ENCODE data around the gene RAPGEF5.

RAPGEF5 gene

GRCh38 chr7:22357311-22358175, 589 bp upstream of the RAPGEF5 start:
- no CpG with 5 or more reads among the region's 23 CpGs for WGBS (ENCODE audit: extremely low coverage, insufficient coverage, insufficient read length)
- Histone ChIP-seq H3K4me1 (ENCODE audit: control insufficient read depth in 1 of 2, insufficient read depth in 2 of 2, low read length in 2 of 2) (peaks cover 12 to 13% of the 10 kb centered on the region in 2 experiments), H3K36me3 (ENCODE audit: control insufficient read depth in 1 of 2, insufficient read depth in 2 of 2, low read length in 2 of 2) (no peaks in the 10 kb centered on the region), H3K79me1 (ENCODE audit: low read length) (peaks cover 2% of the 10 kb centered on the region), H3K9ac (ENCODE audit: low read length) (no peak overlapping the region), H3K4me3 (ENCODE audit: low read depth, low read length) (no peak overlapping the region), H3K4me2 (ENCODE audit: low read length) (peak overlapping the region; percentile 84), H4K91ac (ENCODE audit: low read depth, low read length) (no peak overlapping the region), H3K23ac (ENCODE audit: low read length) (no peak overlapping the region), H3K9me3 (ENCODE audit: insufficient read depth, low read depth, low read length) (no peaks in the 10 kb centered on the region), H3K4ac (ENCODE audit: low read depth, low read length) (no peak overlapping the region), H2AFZ (ENCODE audit: insufficient read depth, low read length, poor library complexity) (no peak overlapping the region), H4K12ac (ENCODE audit: low read depth, low read length) (peak overlapping the region; percentile 31), H4K8ac (ENCODE audit: low read depth, low read length) (no peak overlapping the region), H3K14ac (ENCODE audit: low read length) (no peak overlapping the region), H3K27me3 (ENCODE audit: insufficient read depth, low read length) (no peaks in the 10 kb centered on the region), H2BK120ac (ENCODE audit: insufficient read depth, low read length, poor library complexity) (no peak overlapping the region), H2BK12ac (ENCODE audit: low read length) (peak overlapping the region; percentile 67), H3K79me2 (ENCODE audit: control insufficient read depth, insufficient read depth, low read length, poor library complexity) (no peaks in the 10 kb centered on the region), H3K27ac (ENCODE audit: low read depth, low read length) (no peak overlapping the region), H2AK5ac (ENCODE audit: low read length) (no peak overlapping the region), H2BK5ac (ENCODE audit: low read depth, low read length, poor library complexity) (peak overlapping the region; percentile 23), H3K18ac (ENCODE audit: low read length) (peak overlapping the region; percentile 75)
- DNase-seq = peak; percentile 23 to 44

DNA sequence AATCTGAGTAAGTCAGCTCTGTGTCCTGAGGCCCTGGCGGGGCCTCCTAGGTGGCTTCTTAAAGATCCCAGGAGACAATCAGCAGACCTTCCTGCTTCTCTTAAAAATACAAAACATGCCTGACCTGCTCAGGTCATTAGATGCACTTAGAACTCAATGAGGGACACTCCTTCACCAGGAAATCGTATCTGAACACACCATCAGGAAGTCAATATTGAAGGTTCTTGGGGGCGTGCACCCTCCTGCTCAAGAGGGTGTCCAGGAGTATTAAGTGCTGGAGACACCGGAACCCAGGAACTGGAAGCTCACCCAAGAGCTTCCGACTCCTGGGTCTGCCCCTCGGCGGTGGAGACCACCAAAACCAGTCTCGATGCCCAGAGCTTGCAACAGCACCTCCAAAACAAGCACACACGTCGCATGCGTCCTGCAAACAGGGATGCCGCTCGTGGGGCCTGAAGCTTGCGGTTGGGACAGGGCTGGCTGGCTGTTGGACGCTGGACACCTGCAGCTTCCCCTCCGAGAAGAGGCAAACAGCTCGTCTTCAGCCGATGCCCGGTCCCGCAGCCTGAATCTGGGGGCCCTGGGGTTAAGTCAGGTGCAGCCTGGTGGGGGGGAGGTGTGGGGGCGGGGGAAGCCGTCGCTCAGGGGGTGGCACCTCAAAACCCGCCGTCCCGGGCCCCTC, 803 bp downstream of the RAPGEF5 start:
- Histone ChIP-seq H4K12ac (ENCODE audit: low read depth, low read length) (no peak overlapping the region), H2BK12ac (ENCODE audit: low read length) (no peak overlapping the region), H2BK120ac (ENCODE audit: insufficient read depth, low read length, poor library complexity) (no peak overlapping the region), H3K4me2 (ENCODE audit: low read length) (peak overlapping the region; percentile 84), H3K4me1 (ENCODE audit: control insufficient read depth in 1 of 2, insufficient read depth in 2 of 2, low read length in 2 of 2) (peaks cover 12 to 13% of the 10 kb centered on the region in 2 experiments), H3K4me3 (ENCODE audit: low read depth, low read length) (peak overlapping the region; percentile 75), H3K36me3 (ENCODE audit: control insufficient read depth in 1 of 2, insufficient read depth in 2 of 2, low read length in 2 of 2) (no peaks in the 10 kb centered on the region), H2BK5ac (ENCODE audit: low read depth, low read length, poor library complexity) (no peak overlapping the region), H3K18ac (ENCODE audit: low read length) (no peak overlapping the region), H3K27me3 (ENCODE audit: insufficient read depth, low read length) (no peaks in the 10 kb centered on the region), H3K9ac (ENCODE audit: low read length) (no peak overlapping the region), H3K4ac (ENCODE audit: low read depth, low read length) (no peak overlapping the region), H3K79me1 (ENCODE audit: low read length) (peaks cover 2% of the 10 kb centered on the region), H2AFZ (ENCODE audit: insufficient read depth, low read length, poor library complexity) (no peak overlapping the region), H4K91ac (ENCODE audit: low read depth, low read length) (no peak overlapping the region), H3K14ac (ENCODE audit: low read length) (no peak overlapping the region), H4K8ac (ENCODE audit: low read depth, low read length) (no peak overlapping the region), H2AK5ac (ENCODE audit: low read length) (no peak overlapping the region), H3K79me2 (ENCODE audit: control insufficient read depth, insufficient read depth, low read length, poor library complexity) (no peaks in the 10 kb centered on the region), H3K27ac (ENCODE audit: low read depth, low read length) (no peak overlapping the region), H3K23ac (ENCODE audit: low read length) (no peak overlapping the region), H3K9me3 (ENCODE audit: insufficient read depth, low read depth, low read length) (no peaks in the 10 kb centered on the region)
- DNase-seq = no peak
- no CpG with 5 or more reads among the region's 26 CpGs for WGBS (ENCODE audit: extremely low coverage, insufficient coverage, insufficient read length)

GRCh38 chr7:22355620-22356009, 1.3 kb downstream of the RAPGEF5 start:
- no peak overlapping the region for H3K27ac ChIP-seq (ENCODE audit: low read depth, low read length)
- no peak overlapping the region for H2BK5ac ChIP-seq (ENCODE audit: low read depth, low read length, poor library complexity)
- H3K9me3 ChIP-seq (ENCODE audit: insufficient read depth, low read depth, low read length) = no peaks in the 10 kb centered on the region
- H4K12ac ChIP-seq (ENCODE audit: low read depth, low read length) = no peak overlapping the region
- no peak overlapping the region for H3K4me2 ChIP-seq (ENCODE audit: low read length)
- peaks cover 2% of the 10 kb centered on the region for H3K79me1 ChIP-seq (ENCODE audit: low read length)
- H3K9ac ChIP-seq (ENCODE audit: low read length) = no peak overlapping the region
- no peak overlapping the region for H3K18ac ChIP-seq (ENCODE audit: low read length)
- no peak overlapping the region for H3K4me3 ChIP-seq (ENCODE audit: low read depth, low read length)
- no peak overlapping the region for H2BK12ac ChIP-seq (ENCODE audit: low read length)
- no peak overlapping the region for H4K8ac ChIP-seq (ENCODE audit: low read depth, low read length)
- H3K4me1 ChIP-seq (ENCODE audit: control insufficient read depth in 1 of 2, insufficient read depth in 2 of 2, low read length in 2 of 2) = peaks cover 12 to 13% of the 10 kb centered on the region in 2 experiments
- H3K23ac ChIP-seq (ENCODE audit: low read length) = no peak overlapping the region
- no peak overlapping the region for H2AK5ac ChIP-seq (ENCODE audit: low read length)
- H2BK120ac ChIP-seq (ENCODE audit: insufficient read depth, low read length, poor library complexity) = no peak overlapping the region
- WGBS (ENCODE audit: extremely low coverage, insufficient coverage, insufficient read length) = no CpG with 5 or more reads among the region's 5 CpGs
- no peaks in the 10 kb centered on the region for H3K27me3 ChIP-seq (ENCODE audit: insufficient read depth, low read length)
- H3K36me3 ChIP-seq (ENCODE audit: control insufficient read depth in 1 of 2, insufficient read depth in 2 of 2, low read length in 2 of 2) = no peaks in the 10 kb centered on the region
- H2AFZ ChIP-seq (ENCODE audit: insufficient read depth, low read length, poor library complexity) = no peak overlapping the region
- H4K91ac ChIP-seq (ENCODE audit: low read depth, low read length) = no peak overlapping the region
- DNase-seq = no peak
- H3K79me2 ChIP-seq (ENCODE audit: control insufficient read depth, insufficient read depth, low read length, poor library complexity) = no peaks in the 10 kb centered on the region
- H3K14ac ChIP-seq (ENCODE audit: low read length) = no peak overlapping the region
- no peak overlapping the region for H3K4ac ChIP-seq (ENCODE audit: low read depth, low read length)

DNA sequence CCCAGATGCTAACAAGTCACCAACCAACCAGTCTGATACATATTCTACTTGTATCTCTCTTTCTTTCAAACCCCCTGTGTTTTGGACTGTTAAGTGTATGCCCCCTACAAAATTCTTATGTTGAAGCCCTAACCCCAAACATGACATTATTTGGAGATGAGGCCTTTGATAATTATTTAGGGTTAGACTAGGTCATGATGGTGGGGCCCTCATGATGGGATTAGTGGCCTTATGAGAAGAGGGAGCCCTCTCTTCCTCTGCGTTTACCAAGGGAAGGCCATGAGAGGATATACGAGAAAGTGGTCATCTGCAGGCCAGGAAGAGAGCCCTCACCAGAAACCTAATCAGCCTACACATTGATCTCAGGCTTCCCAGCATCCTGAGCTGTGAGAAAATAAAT, 2.5 kb downstream of the RAPGEF5 start:
- Histone ChIP-seq H4K8ac (ENCODE audit: low read depth, low read length) (no peak overlapping the region), H3K23ac (ENCODE audit: low read length) (no peak overlapping the region), H3K14ac (ENCODE audit: low read length) (no peak overlapping the region), H3K18ac (ENCODE audit: low read length) (no peak overlapping the region), H3K27me3 (ENCODE audit: insufficient read depth, low read length) (no peaks in the 10 kb centered on the region), H3K4me2 (ENCODE audit: low read length) (no peak overlapping the region), H3K4me1 (ENCODE audit: control insufficient read depth in 1 of 2, insufficient read depth in 2 of 2, low read length in 2 of 2) (peaks cover 12 to 13% of the 10 kb centered on the region in 2 experiments), H3K79me1 (ENCODE audit: low read length) (peaks cover 2% of the 10 kb centered on the region), H4K91ac (ENCODE audit: low read depth, low read length) (no peak overlapping the region), H3K4ac (ENCODE audit: low read depth, low read length) (no peak overlapping the region), H3K9me3 (ENCODE audit: insufficient read depth, low read depth, low read length) (no peaks in the 10 kb centered on the region), H2BK12ac (ENCODE audit: low read length) (no peak overlapping the region), H2BK5ac (ENCODE audit: low read depth, low read length, poor library complexity) (no peak overlapping the region), H3K36me3 (ENCODE audit: control insufficient read depth in 1 of 2, insufficient read depth in 2 of 2, low read length in 2 of 2) (no peaks in the 10 kb centered on the region), H3K9ac (ENCODE audit: low read length) (no peak overlapping the region), H2AFZ (ENCODE audit: insufficient read depth, low read length, poor library complexity) (no peak overlapping the region), H2BK120ac (ENCODE audit: insufficient read depth, low read length, poor library complexity) (no peak overlapping the region), H3K4me3 (ENCODE audit: low read depth, low read length) (no peak overlapping the region), H4K12ac (ENCODE audit: low read depth, low read length) (no peak overlapping the region), H2AK5ac (ENCODE audit: low read length) (no peak overlapping the region), H3K27ac (ENCODE audit: low read depth, low read length) (no peak overlapping the region), H3K79me2 (ENCODE audit: control insufficient read depth, insufficient read depth, low read length, poor library complexity) (no peaks in the 10 kb centered on the region)
- DNase-seq = no peak
- WGBS (ENCODE audit: extremely low coverage, insufficient coverage, insufficient read length) = no CpG with 5 or more reads among the region's 2 CpGs

All from trophoblast cell (in vitro differentiated cells and primary cell).